Measurements from ENCODE around the gene OSMR.

GRCh38 chr5:38905516-38905915 lies 59.7 kb downstream of the OSMR start:
- TF ChIP-seq, protein P1, sequence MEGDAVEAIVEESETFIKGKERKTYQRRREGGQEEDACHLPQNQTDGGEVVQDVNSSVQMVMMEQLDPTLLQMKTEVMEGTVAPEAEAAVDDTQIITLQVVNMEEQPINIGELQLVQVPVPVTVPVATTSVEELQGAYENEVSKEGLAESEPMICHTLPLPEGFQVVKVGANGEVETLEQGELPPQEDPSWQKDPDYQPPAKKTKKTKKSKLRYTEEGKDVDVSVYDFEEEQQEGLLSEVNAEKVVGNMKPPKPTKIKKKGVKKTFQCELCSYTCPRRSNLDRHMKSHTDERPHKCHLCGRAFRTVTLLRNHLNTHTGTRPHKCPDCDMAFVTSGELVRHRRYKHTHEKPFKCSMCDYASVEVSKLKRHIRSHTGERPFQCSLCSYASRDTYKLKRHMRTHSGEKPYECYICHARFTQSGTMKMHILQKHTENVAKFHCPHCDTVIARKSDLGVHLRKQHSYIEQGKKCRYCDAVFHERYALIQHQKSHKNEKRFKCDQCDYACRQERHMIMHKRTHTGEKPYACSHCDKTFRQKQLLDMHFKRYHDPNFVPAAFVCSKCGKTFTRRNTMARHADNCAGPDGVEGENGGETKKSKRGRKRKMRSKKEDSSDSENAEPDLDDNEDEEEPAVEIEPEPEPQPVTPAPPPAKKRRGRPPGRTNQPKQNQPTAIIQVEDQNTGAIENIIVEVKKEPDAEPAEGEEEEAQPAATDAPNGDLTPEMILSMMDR (IDR thresholded peaks at IDR 0.05; ENCODE audit: borderline replicate concordance, extremely low read depth, low read length, poor library complexity, severe bottlenecking) = no peak
- no peak for TF ChIP-seq EZH2 (IDR thresholded peaks at IDR 0.05; ENCODE audit: borderline replicate concordance, low read depth, low read length, severe bottlenecking)

Measured in DND-41 (cell line).